Endothelial cell of umbilical vein (primary cell): Measurements from ENCODE around the gene CBX5. TPM values are rescaled to one million over a fixed set of nuclear protein-coding genes. Genes with fewer than 3 reads are reported as not detected.

Experiments used
- BruUV-seq: library from RNA; stranded (reverse); fragments of 400-500 nt; replicated peaks from 2 replicates; lab custom pipeline; 2021; lab: Mats Ljungman, UMichigan
- CTCF ChIA-PET: fragments of 300-600, 350-600 bp; sonication (Branson Sonifier 250); formaldehyde crosslinking; loops from one replicate; lab custom pipeline; 2021; ENCODE audit warnings: antibody characterized with exemption, inconsistent platforms; lab: Charles Lee
- POLR2A ChIA-PET: fragments of 300-600, 350-600 bp; sonication (Branson Sonifier 250); formaldehyde crosslinking; loops from one replicate; lab custom pipeline; 2021; ENCODE audit warnings: antibody characterized with exemption, inconsistent platforms; lab: Charles Lee
- DNase-seq: peaks from one replicate; pipeline ENCODE4 v3.0.0-alpha.2; 2011; ENCODE audit warnings: low read depth, low spot score
- FAIRE-seq: peaks from 2 replicates; lab custom pipeline; 2011; peaks lifted over from hg19 to GRCh38; lab: Jason Lieb, UNC
- H2AFZ ChIP-seq: 2 replicates; pipeline ENCODE4 v1.6.0; 2012; ENCODE audit warnings: low read depth, low read length, control low read depth, inconsistent platforms
- H3K27ac ChIP-seq: 2 replicates; pipeline ENCODE4 v1.5.1; 2011; ENCODE audit warnings: low read depth, mild to moderate bottlenecking, control low read depth, low read length, moderate library complexity; ENCODE audit not compliant: insufficient read depth
- H3K27me3 ChIP-seq, 2 experiments: 2 replicates each; pipeline versions ENCODE4 v1.6.0 to v1.6.1; 2011; ENCODE audit warnings: low read length in 2 of 2, mixed read lengths in 1 of 2; ENCODE audit not compliant: control insufficient read depth in 2 of 2, insufficient read depth in 2 of 2
- H3K36me3 ChIP-seq, 2 experiments: 2 replicates in 1 of 2; 3 replicates in 1 of 2; pipeline ENCODE4 v1.5.1; 2011; ENCODE audit warnings: low read length in 2 of 2, mild to moderate bottlenecking in 1 of 2, moderate library complexity in 1 of 2; ENCODE audit not compliant: control insufficient read depth in 2 of 2, insufficient read depth in 2 of 2; ENCODE audit errors: extremely low read depth in 1 of 2
- H3K4me1 ChIP-seq: 3 replicates; pipeline ENCODE4 v1.5.1; 2011; ENCODE audit warnings: mild to moderate bottlenecking, low read length; ENCODE audit not compliant: control insufficient read depth, insufficient read depth; ENCODE audit errors: extremely low read depth
- H3K4me2 ChIP-seq: 2 replicates; pipeline ENCODE4 v1.6.1; 2011; ENCODE audit warnings: low read length, control low read depth, mixed read lengths; ENCODE audit not compliant: insufficient read depth
- H3K4me3 ChIP-seq, 3 experiments: fragments of 200-600 bp in 1 of 3; sonication (generic), shearing (Covaris generic) in 1 of 3; replicated peaks in 1 of 3; 2 replicates each; pipeline ENCODE4 v1.5.1; 2011 to 2016; ENCODE audit warnings: control low read depth in 3 of 3, low read length in 3 of 3, mild to moderate bottlenecking in 2 of 3, inconsistent platforms in 1 of 3, low read depth in 1 of 3, moderate library complexity in 1 of 3; ENCODE audit not compliant: insufficient read depth in 1 of 3
- H3K79me2 ChIP-seq: 2 replicates; pipeline ENCODE4 v1.6.0; 2012; ENCODE audit warnings: low read length, inconsistent platforms; ENCODE audit not compliant: control insufficient read depth, insufficient read depth
- H3K9ac ChIP-seq: replicated peaks from 2 replicates; pipeline ENCODE3; 2011; ENCODE audit warnings: low read length, control low read depth; ENCODE audit not compliant: insufficient read depth; ENCODE audit errors: extremely low read depth
- H3K9me1 ChIP-seq: replicated peaks from 3 replicates; pipeline ENCODE4 v1.6.0; 2011; ENCODE audit warnings: mild to moderate bottlenecking, low read length; ENCODE audit not compliant: control insufficient read depth, insufficient read depth; ENCODE audit errors: extremely low read depth
- H3K9me3 ChIP-seq: replicated peaks from 2 replicates; pipeline ENCODE4 v1.5.1; 2012; ENCODE audit warnings: low read length, inconsistent platforms; ENCODE audit not compliant: control insufficient read depth, insufficient read depth
- H4K20me1 ChIP-seq: replicated peaks from 2 replicates; pipeline ENCODE3; 2011; ENCODE audit warnings: mild to moderate bottlenecking, low read length; ENCODE audit not compliant: control insufficient read depth, insufficient read depth; ENCODE audit errors: extremely low read depth
- EZH2 ChIP-seq: IDR thresholded peaks from 2 replicates; pipeline ENCODE4 v1.6.1; 2012; ENCODE audit warnings: borderline replicate concordance, low read depth, mild to moderate bottlenecking, moderate library complexity, low read length, inconsistent platforms; ENCODE audit not compliant: severe bottlenecking
- FOS ChIP-seq: IDR thresholded peaks from 2 replicates; pipeline ENCODE4 v1.6.1; 2011; ENCODE audit warnings: mild to moderate bottlenecking, low read length, moderate library complexity, borderline replicate concordance; ENCODE audit not compliant: insufficient read depth
- GATA2 ChIP-seq: IDR thresholded peaks from 2 replicates; pipeline ENCODE4 v1.7.0; 2011; ENCODE audit warnings: low read depth, mild to moderate bottlenecking, moderate library complexity, mixed read lengths, low read length; ENCODE audit not compliant: insufficient read length, insufficient read depth
- JUN ChIP-seq: IDR thresholded peaks from 2 replicates; pipeline ENCODE4 v1.6.1; 2011; ENCODE audit warnings: borderline replicate concordance, low read depth; ENCODE audit not compliant: insufficient read length, insufficient read depth
- MYC ChIP-seq: IDR thresholded peaks from one replicate; pipeline ENCODE4 v1.6.1; 2011; ENCODE audit warnings: mild to moderate bottlenecking, low read depth, low read length
- POLR2A ChIP-seq: IDR thresholded peaks from 2 replicates; pipeline ENCODE4 v1.6.1; 2012; ENCODE audit warnings: low read depth, mild to moderate bottlenecking, control low read depth, low read length
- POLR2AphosphoS5 ChIP-seq: IDR thresholded peaks from 2 replicates; pipeline ENCODE4 v1.6.1; 2012; ENCODE audit warnings: low read depth, mild to moderate bottlenecking, control low read depth, low read length, moderate library complexity; ENCODE audit not compliant: insufficient read depth
- dilution Hi-C: fragments of 300-500 bp; cut with MboI; formaldehyde crosslinking; loops from one replicate; pipeline ENCODE4 v1.15.0; 2019; ENCODE audit warnings: low sequenced_read_pairs; ENCODE audit not compliant: extremely low pct_ligation_motif_present
- intact Hi-C: fragments of 100-400 bp; cut with micrococcal nuclease; formaldehyde crosslinking; loops from one replicate; pipeline ENCODE4 v1.10.0; 2022
- polyA plus RNA-seq, 4 experiments: library from polyadenylated mRNA; depleted of rRNA in 3 of 4; stranded (reverse) in 3 of 4; unstranded in 1 of 4; fragments of >200 nt; gene quantifications; 2 replicates each; pipeline versions ENCODE4 v1.2.1 to v1.2.3, GENCODE V29; 2011 to 2012; ENCODE audit warnings: missing spikeins in 1 of 4
- total RNA-seq: library from RNA; stranded (reverse); gene quantifications from 2 replicates; pipeline ENCODE4 v1.2.3, GENCODE V29; 2021
- TF ChIP-seq, protein P1 (sequence below): IDR thresholded peaks from 2 replicates; pipeline ENCODE4 v1.6.1; 2011; ENCODE audit not compliant: insufficient read depth, insufficient read length
- TF ChIP-seq, protein P2 (sequence below), 2 donors: IDR thresholded peaks; 1 replicate in 1 of 2; 2 replicates in 1 of 2; pipeline ENCODE4 v1.5.1; 2011; ENCODE audit warnings: low read length in 2 of 2, mild to moderate bottlenecking in 2 of 2, moderate library complexity in 2 of 2, control low read depth in 1 of 2, inconsistent platforms in 1 of 2, low read depth in 1 of 2; ENCODE audit not compliant: insufficient read depth in 1 of 2; ENCODE audit errors: extremely low read depth in 1 of 2

Gene CBX5
- total and polyA plus RNA-seq, 2 donors (not counting 3 experiments of a cell fraction or from before 2014, with no cell fraction given), result 22.8 to 111 TPM

DNA sequence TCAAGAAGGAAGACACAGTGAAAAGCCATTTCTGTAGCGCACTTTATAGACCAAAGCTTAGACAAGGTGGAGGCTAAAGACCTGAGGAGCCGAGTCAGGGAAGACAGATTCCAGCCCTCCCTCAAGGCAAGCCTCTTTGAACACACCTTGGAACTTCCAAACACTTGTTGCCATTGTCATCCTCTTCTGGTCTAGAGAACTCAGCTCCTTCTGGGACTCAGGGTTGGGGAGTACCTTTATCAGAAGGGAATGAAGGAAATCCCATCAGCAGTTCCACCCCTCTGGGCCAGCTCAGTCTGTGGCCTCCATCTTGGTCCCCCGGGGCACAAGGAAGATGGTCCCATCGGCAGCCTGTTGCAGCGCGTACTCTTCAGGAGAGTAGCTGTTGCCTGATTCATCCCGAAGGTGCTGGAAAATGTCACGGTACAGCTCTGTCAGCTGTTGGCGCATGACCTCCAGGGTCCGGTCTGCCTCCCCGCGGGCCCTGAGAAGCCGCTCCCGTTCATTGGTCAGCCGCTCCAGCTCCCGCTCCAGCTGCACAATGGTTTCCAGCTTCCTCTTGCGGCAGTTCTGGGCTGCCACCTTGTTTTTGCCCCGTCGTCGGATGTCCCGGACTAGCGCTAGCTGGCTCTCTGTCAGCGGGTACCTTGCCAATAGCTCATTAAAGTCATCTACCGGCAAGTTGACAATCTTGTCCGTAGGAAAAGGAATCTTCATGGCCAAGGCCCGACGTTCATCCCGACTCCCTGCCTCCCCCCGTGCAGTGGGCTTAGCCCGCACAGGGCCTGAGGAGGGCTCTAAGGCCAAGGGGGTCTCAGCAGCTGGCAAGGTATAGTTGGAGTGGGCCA lies 12.4 kb upstream of the CBX5 start:
- DNase-seq, result no peak
- Histone ChIP-seq H3K79me2 (no peaks in the 10 kb centered on the region), H3K4me1 (no peaks in the 10 kb centered on the region), H3K36me3 (peaks cover 3 to 4% of the 10 kb centered on the region in 2 experiments), H3K9me3 (no peaks in the 10 kb centered on the region), H3K4me2 (no peak overlapping the region), H3K4me3 (no peak overlapping the region), H2AFZ (no peak overlapping the region), H3K27ac (no peak overlapping the region), H3K9ac (no peak overlapping the region), H3K9me1 (no peaks in the 10 kb centered on the region), H4K20me1 (no peaks in the 10 kb centered on the region), H3K27me3 (no peaks in the 10 kb centered on the region)
- ChIA-PET CTCF (interaction anchor here (0.9 to 5.1 kb wide), 13 partner anchors 9 to 87 kb away, joined by 3 to 34 read pairs (median 5); partner anchors contain the start of gene COPZ1), POLR2A (interaction anchor here (0.6 to 5.8 kb wide), 3 partner anchors 8 to 38 kb away, joined by 3 to 22 read pairs (median 4); partner anchors contain the start of genes CBX5 and HNRNPA1)
- dilution Hi-C loops (no loop called here), intact Hi-C loops (no loop called here)
- no peak for TF ChIP-seq POLR2A
- no peak for TF ChIP-seq EZH2
- TF ChIP-seq POLR2AphosphoS5, result no peak
- no peak for TF ChIP-seq FOS
- TF ChIP-seq MYC, result no peak
- TF ChIP-seq JUN, result no peak
- TF ChIP-seq, protein P1, sequence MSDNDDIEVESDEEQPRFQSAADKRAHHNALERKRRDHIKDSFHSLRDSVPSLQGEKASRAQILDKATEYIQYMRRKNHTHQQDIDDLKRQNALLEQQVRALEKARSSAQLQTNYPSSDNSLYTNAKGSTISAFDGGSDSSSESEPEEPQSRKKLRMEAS, result no peak
- no peak for TF ChIP-seq GATA2
- TF ChIP-seq, protein P2, sequence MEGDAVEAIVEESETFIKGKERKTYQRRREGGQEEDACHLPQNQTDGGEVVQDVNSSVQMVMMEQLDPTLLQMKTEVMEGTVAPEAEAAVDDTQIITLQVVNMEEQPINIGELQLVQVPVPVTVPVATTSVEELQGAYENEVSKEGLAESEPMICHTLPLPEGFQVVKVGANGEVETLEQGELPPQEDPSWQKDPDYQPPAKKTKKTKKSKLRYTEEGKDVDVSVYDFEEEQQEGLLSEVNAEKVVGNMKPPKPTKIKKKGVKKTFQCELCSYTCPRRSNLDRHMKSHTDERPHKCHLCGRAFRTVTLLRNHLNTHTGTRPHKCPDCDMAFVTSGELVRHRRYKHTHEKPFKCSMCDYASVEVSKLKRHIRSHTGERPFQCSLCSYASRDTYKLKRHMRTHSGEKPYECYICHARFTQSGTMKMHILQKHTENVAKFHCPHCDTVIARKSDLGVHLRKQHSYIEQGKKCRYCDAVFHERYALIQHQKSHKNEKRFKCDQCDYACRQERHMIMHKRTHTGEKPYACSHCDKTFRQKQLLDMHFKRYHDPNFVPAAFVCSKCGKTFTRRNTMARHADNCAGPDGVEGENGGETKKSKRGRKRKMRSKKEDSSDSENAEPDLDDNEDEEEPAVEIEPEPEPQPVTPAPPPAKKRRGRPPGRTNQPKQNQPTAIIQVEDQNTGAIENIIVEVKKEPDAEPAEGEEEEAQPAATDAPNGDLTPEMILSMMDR (IDR thresholded peaks at IDR 0.05; ENCODE audit: extremely low read depth in 1 of 2, insufficient read depth in 1 of 2, low read depth in 1 of 2, low read length in 2 of 2), result no peak
- FAIRE-seq, result no peak
- BruUV-seq, result no TSS peak
